GM23338 (cell line): ENCODE data around the gene COL4A3. TPM values are rescaled to one million over a fixed set of nuclear protein-coding genes. Genes with fewer than 3 reads are reported as not detected.

Experiments used
- ATAC-seq: fragments of 200-7000 bp; cut with Tn5 transposase; 3 replicates; pipeline ENCODE4 v1.9.1; 2020
- DNase-seq: peaks from one replicate; pipeline ENCODE4 v3.0.0-alpha.2; 2015; ENCODE audit warnings: low spot score
- H2AFZ ChIP-seq: fragments of 200-600 bp; sonication (generic); 2 replicates; pipeline ENCODE4 v1.8.0; 2016; ENCODE audit warnings: antibody characterized with exemption, mild to moderate bottlenecking, moderate library complexity
- H3F3A ChIP-seq: fragments of 200-600 bp; sonication (generic); replicated peaks from 2 replicates; pipeline ENCODE4 v1.8.0; 2017; ENCODE audit warnings: antibody characterized with exemption, mixed run types, low read depth
- H3K27ac ChIP-seq: fragments of 200-600 bp; sonication (generic); 2 replicates; pipeline ENCODE4 v1.6.1; 2016; ENCODE audit warnings: low read depth
- H3K27me3 ChIP-seq: fragments of 200-600 bp; sonication (generic); 2 replicates; pipeline ENCODE4 v1.8.0; 2016; ENCODE audit warnings: mild to moderate bottlenecking, mixed run types, moderate library complexity; ENCODE audit not compliant: insufficient read depth
- H3K36me3 ChIP-seq: fragments of 200-600 bp; sonication (generic); 2 replicates; pipeline ENCODE4 v1.8.0; 2016; ENCODE audit warnings: mild to moderate bottlenecking; ENCODE audit not compliant: insufficient read depth
- H3K4me1 ChIP-seq: fragments of 200-600 bp; sonication (generic); 2 replicates; pipeline ENCODE4 v1.8.0; 2016; ENCODE audit warnings: mild to moderate bottlenecking, moderate library complexity; ENCODE audit not compliant: insufficient read depth
- H3K4me2 ChIP-seq: fragments of 200-600 bp; sonication (generic); 2 replicates; pipeline ENCODE4 v1.7.1; 2017; ENCODE audit warnings: mixed run types
- H3K4me3 ChIP-seq: fragments of 200-600 bp; sonication (generic); 2 replicates; pipeline ENCODE4 v1.6.1; 2016; ENCODE audit warnings: mixed run types
- H3K79me2 ChIP-seq: fragments of 200-600 bp; sonication (generic); replicated peaks from 2 replicates; pipeline ENCODE4 v1.8.0; 2017; ENCODE audit warnings: mild to moderate bottlenecking; ENCODE audit not compliant: insufficient read depth
- H3K9me2 ChIP-seq: fragments of 200-600 bp; sonication (generic); 2 replicates; pipeline ENCODE4 v1.8.0; 2017; ENCODE audit not compliant: insufficient read depth
- H4K20me1 ChIP-seq: fragments of 200-600 bp; sonication (generic); replicated peaks from 2 replicates; pipeline ENCODE4 v1.8.0; 2017; ENCODE audit warnings: mild to moderate bottlenecking; ENCODE audit not compliant: insufficient read depth
- H3K27ac Mint-ChIP-seq: 2 replicates; pipeline ENCODE4 v1.8.0; 2020; ENCODE audit warnings: inconsistent platforms, mild to moderate bottlenecking, moderate library complexity, mixed read lengths
- H3K27me3 Mint-ChIP-seq: 3 replicates; pipeline ENCODE4 v1.8.0; 2022; ENCODE audit warnings: low read depth, mild to moderate bottlenecking, moderate library complexity, mixed read lengths, inconsistent platforms; ENCODE audit not compliant: insufficient read depth, poor library complexity
- H3K36me3 Mint-ChIP-seq: 3 replicates; pipeline ENCODE4 v1.8.0; 2021; ENCODE audit warnings: low read depth, mild to moderate bottlenecking, inconsistent platforms, moderate library complexity, mixed read lengths
- H3K4me1 Mint-ChIP-seq: 3 replicates; pipeline ENCODE4 v1.8.0; 2020; ENCODE audit warnings: mild to moderate bottlenecking, inconsistent platforms, mixed read lengths
- H3K4me3 Mint-ChIP-seq: 3 replicates; pipeline ENCODE4 v1.8.0; 2021; ENCODE audit warnings: moderate library complexity, mild to moderate bottlenecking, inconsistent platforms, mixed read lengths
- H3K9me3 Mint-ChIP-seq: 3 replicates; pipeline ENCODE4 v1.8.0; 2020; ENCODE audit warnings: moderate library complexity, mild to moderate bottlenecking, inconsistent platforms, mixed read lengths
- CREB1 ChIP-seq: fragments of 250-450 bp; sonication (Bioruptor Pico); IDR thresholded peaks from 2 replicates; pipeline ENCODE4 v1.5.0; 2020; ENCODE audit warnings: low read depth, mild to moderate bottlenecking, moderate library complexity
- EZH2 ChIP-seq: fragments of 200-600 bp; sonication (generic); IDR thresholded peaks from one replicate; pipeline ENCODE4 v1.8.0; 2017; ENCODE audit warnings: antibody characterized with exemption, mild to moderate bottlenecking, low read depth; ENCODE audit not compliant: unreplicated experiment
- EZH2phosphoT487 ChIP-seq: fragments of 200-600 bp; sonication (generic); IDR thresholded peaks from one replicate; pipeline ENCODE4 v1.8.1; 2018; ENCODE audit warnings: antibody characterized with exemption; ENCODE audit not compliant: unreplicated experiment
- JUNB ChIP-seq: IDR thresholded peaks from one replicate; pipeline ENCODE4 v1.6.1; 2016; ENCODE audit warnings: antibody characterized with exemption; ENCODE audit not compliant: unreplicated experiment
- NANOG ChIP-seq: IDR thresholded peaks from 2 replicates; pipeline ENCODE4 v1.6.1; 2016; ENCODE audit warnings: antibody characterized with exemption, borderline replicate concordance
- POLR2AphosphoS5 ChIP-seq: IDR thresholded peaks from 2 replicates; pipeline ENCODE4 v1.6.1; 2016; ENCODE audit warnings: antibody characterized with exemption, low read depth
- STAT1 ChIP-seq: IDR thresholded peaks from one replicate; pipeline ENCODE4 v1.6.1; 2016; ENCODE audit warnings: antibody characterized with exemption; ENCODE audit not compliant: unreplicated experiment
- ZNF114 ChIP-seq: fragments of 250-450 bp; sonication (Bioruptor Pico); IDR thresholded peaks from 2 replicates; pipeline ENCODE4 v1.5.0; 2020; ENCODE audit warnings: mild to moderate bottlenecking, moderate library complexity
- ZNF331 ChIP-seq: fragments of 250-450 bp; sonication (Bioruptor Pico); IDR thresholded peaks from 2 replicates; pipeline ENCODE4 v1.5.0; 2020; ENCODE audit warnings: low read depth, mild to moderate bottlenecking, moderate library complexity
- polyA plus RNA-seq: library from polyadenylated mRNA; unstranded; fragments of >200 nt; fragmentation: Nextera tagmentation; extraction: Ambion mirVana; gene quantifications from 2 replicates; pipeline ENCODE4 v1.2.1, GENCODE V29; 2016
- total RNA-seq: library from RNA; depleted of rRNA; stranded (reverse); fragments of >200 nt; shearing (Covaris generic); gene quantifications from 2 replicates; pipeline ENCODE4 v1.2.3, GENCODE V29; 2014
- TF ChIP-seq, protein P1 (sequence below): fragments of 250-450 bp; sonication (Bioruptor Pico); IDR thresholded peaks from 2 replicates; pipeline ENCODE4 v1.5.0; 2020; ENCODE audit warnings: mild to moderate bottlenecking, moderate library complexity
- TF ChIP-seq, protein P2 (sequence below): IDR thresholded peaks from 2 replicates; pipeline ENCODE4 v1.6.1; 2016; ENCODE audit warnings: antibody characterized with exemption
- TF ChIP-seq, protein P3 (sequence below): IDR thresholded peaks from one replicate; pipeline ENCODE4 v1.6.1; 2018; ENCODE audit warnings: antibody characterized with exemption; ENCODE audit not compliant: unreplicated experiment
- TF ChIP-seq, protein P4 (sequence below), 2 experiments: fragments of 200-600 bp in 1 of 2; sonication (generic) in 1 of 2; conservative IDR thresholded peaks; 2 replicates each; pipeline versions ENCODE4 v1.5.1 to v1.6.1; 2016 to 2017; ENCODE audit warnings: antibody characterized with exemption in 2 of 2, low read depth in 2 of 2, mild to moderate bottlenecking in 2 of 2, moderate library complexity in 1 of 2

The COL4A3 gene
- total and polyA plus RNA-seq, 2 experiments from 2014 or later, result 1.1 to 3.5 TPM

DNA sequence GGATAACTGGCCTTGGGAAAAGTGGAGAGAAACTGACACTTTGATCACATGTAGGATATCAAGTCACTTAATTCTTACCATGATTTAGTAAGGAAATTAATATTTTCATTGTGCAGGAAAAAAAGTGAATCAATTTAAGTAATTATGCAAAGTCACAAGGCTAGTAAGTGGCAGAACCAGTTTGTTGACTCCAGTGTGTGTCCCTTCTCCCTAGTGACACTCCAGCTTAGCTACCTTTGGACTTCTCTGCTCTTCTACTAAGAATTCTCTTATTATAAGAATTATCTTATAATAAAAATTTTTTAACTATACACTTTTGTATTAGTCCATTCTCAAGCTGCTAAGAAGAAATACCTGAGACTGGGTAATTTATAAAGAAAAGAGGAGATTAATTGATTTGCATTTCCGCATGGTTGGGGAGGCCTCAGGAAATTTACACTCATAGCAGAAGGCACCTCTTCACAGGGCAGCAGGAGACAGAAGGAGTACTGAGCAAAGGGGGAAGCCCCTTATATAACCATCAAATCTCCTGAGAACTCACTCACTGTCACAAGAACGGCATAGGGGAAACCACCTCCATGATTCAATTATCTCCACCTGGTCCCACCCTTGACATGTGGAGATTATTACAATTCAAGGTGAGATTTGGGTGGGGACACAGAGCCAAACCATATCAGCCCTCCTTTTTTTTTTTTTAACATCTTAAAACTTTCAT is 14.0 kb upstream of the COL4A3 start:
- no peak for ATAC-seq
- no peaks in the 10 kb centered on the region for H4K20me1 ChIP-seq
- H3K27ac ChIP-seq, result no peak overlapping the region
- no peak overlapping the region for H3K4me3 ChIP-seq
- TF ChIP-seq NANOG (no peak), ZNF114 (CRISPR knock-in tag) (no peak), EZH2phosphoT487 (no peak), CREB1 (CRISPR knock-in tag) (no peak), POLR2AphosphoS5 (no peak), STAT1 (no peak), JUNB (no peak), ZNF331 (no peak), EZH2 (no peak)
- TF ChIP-seq, protein P1, sequence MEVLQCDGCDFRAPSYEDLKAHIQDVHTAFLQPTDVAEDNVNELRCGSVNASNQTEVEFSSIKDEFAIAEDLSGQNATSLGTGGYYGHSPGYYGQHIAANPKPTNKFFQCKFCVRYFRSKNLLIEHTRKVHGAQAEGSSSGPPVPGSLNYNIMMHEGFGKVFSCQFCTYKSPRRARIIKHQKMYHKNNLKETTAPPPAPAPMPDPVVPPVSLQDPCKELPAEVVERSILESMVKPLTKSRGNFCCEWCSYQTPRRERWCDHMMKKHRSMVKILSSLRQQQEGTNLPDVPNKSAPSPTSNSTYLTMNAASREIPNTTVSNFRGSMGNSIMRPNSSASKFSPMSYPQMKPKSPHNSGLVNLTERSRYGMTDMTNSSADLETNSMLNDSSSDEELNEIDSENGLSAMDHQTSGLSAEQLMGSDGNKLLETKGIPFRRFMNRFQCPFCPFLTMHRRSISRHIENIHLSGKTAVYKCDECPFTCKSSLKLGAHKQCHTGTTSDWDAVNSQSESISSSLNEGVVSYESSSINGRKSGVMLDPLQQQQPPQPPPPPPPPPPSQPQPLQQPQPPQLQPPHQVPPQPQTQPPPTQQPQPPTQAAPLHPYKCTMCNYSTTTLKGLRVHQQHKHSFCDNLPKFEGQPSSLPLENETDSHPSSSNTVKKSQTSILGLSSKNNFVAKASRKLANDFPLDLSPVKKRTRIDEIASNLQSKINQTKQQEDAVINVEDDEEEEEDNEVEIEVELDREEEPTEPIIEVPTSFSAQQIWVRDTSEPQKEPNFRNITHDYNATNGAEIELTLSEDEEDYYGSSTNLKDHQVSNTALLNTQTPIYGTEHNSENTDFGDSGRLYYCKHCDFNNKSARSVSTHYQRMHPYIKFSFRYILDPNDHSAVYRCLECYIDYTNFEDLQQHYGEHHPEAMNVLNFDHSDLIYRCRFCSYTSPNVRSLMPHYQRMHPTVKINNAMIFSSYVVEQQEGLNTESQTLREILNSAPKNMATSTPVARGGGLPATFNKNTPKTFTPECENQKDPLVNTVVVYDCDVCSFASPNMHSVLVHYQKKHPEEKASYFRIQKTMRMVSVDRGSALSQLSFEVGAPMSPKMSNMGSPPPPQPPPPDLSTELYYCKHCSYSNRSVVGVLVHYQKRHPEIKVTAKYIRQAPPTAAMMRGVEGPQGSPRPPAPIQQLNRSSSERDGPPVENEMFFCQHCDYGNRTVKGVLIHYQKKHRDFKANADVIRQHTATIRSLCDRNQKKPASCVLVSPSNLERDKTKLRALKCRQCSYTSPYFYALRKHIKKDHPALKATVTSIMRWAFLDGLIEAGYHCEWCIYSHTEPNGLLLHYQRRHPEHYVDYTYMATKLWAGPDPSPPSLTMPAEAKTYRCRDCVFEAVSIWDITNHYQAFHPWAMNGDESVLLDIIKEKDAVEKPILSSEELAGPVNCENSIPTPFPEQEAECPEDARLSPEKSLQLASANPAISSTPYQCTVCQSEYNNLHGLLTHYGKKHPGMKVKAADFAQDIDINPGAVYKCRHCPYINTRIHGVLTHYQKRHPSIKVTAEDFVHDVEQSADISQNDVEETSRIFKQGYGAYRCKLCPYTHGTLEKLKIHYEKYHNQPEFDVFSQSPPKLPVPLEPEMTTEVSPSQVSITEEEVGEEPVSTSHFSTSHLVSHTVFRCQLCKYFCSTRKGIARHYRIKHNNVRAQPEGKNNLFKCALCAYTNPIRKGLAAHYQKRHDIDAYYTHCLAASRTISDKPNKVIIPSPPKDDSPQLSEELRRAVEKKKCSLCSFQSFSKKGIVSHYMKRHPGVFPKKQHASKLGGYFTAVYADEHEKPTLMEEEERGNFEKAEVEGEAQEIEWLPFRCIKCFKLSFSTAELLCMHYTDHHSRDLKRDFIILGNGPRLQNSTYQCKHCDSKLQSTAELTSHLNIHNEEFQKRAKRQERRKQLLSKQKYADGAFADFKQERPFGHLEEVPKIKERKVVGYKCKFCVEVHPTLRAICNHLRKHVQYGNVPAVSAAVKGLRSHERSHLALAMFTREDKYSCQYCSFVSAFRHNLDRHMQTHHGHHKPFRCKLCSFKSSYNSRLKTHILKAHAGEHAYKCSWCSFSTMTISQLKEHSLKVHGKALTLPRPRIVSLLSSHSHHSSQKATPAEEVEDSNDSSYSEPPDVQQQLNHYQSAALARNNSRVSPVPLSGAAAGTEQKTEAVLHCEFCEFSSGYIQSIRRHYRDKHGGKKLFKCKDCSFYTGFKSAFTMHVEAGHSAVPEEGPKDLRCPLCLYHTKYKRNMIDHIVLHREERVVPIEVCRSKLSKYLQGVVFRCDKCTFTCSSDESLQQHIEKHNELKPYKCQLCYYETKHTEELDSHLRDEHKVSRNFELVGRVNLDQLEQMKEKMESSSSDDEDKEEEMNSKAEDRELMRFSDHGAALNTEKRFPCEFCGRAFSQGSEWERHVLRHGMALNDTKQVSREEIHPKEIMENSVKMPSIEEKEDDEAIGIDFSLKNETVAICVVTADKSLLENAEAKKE, result no peak
- TF ChIP-seq, protein P2, sequence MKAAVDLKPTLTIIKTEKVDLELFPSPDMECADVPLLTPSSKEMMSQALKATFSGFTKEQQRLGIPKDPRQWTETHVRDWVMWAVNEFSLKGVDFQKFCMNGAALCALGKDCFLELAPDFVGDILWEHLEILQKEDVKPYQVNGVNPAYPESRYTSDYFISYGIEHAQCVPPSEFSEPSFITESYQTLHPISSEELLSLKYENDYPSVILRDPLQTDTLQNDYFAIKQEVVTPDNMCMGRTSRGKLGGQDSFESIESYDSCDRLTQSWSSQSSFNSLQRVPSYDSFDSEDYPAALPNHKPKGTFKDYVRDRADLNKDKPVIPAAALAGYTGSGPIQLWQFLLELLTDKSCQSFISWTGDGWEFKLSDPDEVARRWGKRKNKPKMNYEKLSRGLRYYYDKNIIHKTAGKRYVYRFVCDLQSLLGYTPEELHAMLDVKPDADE, result no peak
- TF ChIP-seq, protein P3, sequence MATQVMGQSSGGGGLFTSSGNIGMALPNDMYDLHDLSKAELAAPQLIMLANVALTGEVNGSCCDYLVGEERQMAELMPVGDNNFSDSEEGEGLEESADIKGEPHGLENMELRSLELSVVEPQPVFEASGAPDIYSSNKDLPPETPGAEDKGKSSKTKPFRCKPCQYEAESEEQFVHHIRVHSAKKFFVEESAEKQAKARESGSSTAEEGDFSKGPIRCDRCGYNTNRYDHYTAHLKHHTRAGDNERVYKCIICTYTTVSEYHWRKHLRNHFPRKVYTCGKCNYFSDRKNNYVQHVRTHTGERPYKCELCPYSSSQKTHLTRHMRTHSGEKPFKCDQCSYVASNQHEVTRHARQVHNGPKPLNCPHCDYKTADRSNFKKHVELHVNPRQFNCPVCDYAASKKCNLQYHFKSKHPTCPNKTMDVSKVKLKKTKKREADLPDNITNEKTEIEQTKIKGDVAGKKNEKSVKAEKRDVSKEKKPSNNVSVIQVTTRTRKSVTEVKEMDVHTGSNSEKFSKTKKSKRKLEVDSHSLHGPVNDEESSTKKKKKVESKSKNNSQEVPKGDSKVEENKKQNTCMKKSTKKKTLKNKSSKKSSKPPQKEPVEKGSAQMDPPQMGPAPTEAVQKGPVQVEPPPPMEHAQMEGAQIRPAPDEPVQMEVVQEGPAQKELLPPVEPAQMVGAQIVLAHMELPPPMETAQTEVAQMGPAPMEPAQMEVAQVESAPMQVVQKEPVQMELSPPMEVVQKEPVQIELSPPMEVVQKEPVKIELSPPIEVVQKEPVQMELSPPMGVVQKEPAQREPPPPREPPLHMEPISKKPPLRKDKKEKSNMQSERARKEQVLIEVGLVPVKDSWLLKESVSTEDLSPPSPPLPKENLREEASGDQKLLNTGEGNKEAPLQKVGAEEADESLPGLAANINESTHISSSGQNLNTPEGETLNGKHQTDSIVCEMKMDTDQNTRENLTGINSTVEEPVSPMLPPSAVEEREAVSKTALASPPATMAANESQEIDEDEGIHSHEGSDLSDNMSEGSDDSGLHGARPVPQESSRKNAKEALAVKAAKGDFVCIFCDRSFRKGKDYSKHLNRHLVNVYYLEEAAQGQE, result no peak
- TF ChIP-seq, protein P4, sequence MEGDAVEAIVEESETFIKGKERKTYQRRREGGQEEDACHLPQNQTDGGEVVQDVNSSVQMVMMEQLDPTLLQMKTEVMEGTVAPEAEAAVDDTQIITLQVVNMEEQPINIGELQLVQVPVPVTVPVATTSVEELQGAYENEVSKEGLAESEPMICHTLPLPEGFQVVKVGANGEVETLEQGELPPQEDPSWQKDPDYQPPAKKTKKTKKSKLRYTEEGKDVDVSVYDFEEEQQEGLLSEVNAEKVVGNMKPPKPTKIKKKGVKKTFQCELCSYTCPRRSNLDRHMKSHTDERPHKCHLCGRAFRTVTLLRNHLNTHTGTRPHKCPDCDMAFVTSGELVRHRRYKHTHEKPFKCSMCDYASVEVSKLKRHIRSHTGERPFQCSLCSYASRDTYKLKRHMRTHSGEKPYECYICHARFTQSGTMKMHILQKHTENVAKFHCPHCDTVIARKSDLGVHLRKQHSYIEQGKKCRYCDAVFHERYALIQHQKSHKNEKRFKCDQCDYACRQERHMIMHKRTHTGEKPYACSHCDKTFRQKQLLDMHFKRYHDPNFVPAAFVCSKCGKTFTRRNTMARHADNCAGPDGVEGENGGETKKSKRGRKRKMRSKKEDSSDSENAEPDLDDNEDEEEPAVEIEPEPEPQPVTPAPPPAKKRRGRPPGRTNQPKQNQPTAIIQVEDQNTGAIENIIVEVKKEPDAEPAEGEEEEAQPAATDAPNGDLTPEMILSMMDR (conservative IDR thresholded peaks at IDR 0.05; ENCODE audit: low read depth in 2 of 2), result no peak
- Mint-ChIP-seq H3K27ac (no peak overlapping the region), H3K4me3 (no peak overlapping the region), H3K9me3 (peaks cover 7% of the 10 kb centered on the region; the same call in 2 of the 3 replicates), H3K36me3 (peaks cover 3% of the 10 kb centered on the region; the same call in 2 of the 3 replicates), H3K4me1 (peaks cover 13% of the 10 kb centered on the region), H3K27me3 (no peaks in the 10 kb centered on the region)
- H3K36me3 ChIP-seq, result 0 out of 2 replicates have a peak, but pooled peaks cover 4% of the 10 kb centered on the region
- H3K4me2 ChIP-seq, result no peak overlapping the region
- no peaks in the 10 kb centered on the region for H3K79me2 ChIP-seq
- H3K9me2 ChIP-seq, result no peaks in the 10 kb centered on the region
- no peak overlapping the region for H2AFZ ChIP-seq
- H3F3A ChIP-seq, result no peaks in the 10 kb centered on the region
- H3K4me1 ChIP-seq, result peaks cover 17% of the 10 kb centered on the region; the same call in 1 of the 2 replicates
- no peaks in the 10 kb centered on the region for H3K27me3 ChIP-seq
- DNase-seq, result no peak
